ENCODE data around the gene NUP107.

NUP107 gene

DNA sequence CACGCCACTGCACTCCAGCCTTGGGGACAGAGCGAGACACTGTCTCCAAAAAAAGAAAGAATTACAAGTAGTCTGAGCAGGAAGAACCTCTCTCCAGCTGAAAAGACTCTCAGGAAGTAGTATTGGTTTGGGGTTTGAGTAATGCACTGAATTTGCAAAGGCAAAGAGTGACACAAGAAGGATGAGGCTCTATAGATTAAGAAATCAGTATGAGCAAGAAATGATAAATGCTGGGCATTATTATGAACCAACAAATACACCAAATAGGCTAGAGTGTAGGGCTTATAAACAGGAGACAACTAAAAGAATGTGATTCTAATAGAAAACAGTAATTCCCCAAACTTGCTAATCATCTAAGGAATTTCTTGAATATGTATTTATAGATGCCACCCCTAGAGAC lies 56.6 kb downstream of the NUP107 start:
- DNase-seq = no peak

DNA sequence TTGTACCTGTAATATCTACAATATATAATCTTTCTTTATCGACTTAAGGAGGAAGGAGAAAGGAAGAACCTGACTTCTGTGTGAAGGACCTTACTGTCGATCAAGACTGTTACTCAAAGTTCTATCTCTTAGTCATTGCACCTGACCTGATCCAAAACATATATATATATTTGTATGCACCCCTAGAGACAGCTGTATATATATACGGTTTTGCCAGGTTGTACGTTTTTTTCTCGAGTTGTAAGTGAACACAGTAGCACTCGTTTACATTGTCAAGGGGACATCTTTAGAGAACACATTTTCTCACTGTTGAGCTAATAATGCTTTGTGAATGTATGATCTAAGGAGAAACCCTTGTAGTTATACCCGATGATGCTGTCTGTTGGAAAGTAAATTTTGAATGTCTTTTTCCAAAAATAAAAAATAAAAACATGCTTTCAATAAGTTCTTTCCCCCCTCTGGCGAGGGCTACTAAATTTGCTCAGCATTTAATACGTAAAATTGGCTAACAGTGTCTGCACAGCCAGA lies 58.7 kb downstream of the NUP107 start:
- DNase-seq = no peak

GRCh38 chr12:68745904-68746571 lies 59.3 kb downstream of the NUP107 start, which contains the start of gene SLC35E3:
Gene SLC35E3 (plus strand): TSS chr12:68746176. CDS start chr12:68746378, 202 bp downstream.
- DNase-seq = peak; percentile 92

DNA sequence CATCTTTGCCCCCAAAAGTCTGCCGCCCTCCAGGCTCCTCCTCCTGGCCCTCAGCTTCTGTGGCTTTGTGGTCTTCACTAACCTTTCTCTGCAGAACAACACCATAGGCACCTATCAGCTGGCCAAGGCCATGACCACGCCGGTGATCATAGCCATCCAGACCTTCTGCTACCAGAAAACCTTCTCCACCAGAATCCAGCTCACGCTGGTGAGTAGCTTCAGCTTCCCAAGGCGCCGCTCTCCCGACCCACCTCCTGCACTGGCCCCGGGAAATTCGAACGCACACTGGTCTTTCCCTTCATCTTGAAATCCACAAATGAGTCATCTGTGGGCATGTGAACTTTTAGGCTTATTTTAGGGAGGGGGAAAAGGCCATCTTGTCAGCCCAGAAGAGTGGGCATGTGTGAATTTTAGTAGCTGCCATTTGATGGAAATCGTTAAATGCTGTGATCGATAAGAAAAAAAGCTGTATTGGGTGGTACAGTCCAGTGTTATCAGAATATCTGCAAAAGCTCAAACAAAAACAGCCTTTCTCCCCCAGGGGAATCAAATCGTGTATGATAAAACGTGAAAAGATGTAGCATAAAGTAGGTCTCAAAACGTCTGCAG lies 59.9 kb downstream of the NUP107 start:
- peak; percentile 30 for DNase-seq

GRCh38 chr12:68749443-68749842 lies 62.7 kb downstream of the NUP107 start:
- DNase-seq = no peak

- no peak for DNase-seq
Measured at GRCh38 chr12:68749861-68750260, 63.1 kb downstream of the NUP107 start.

DNA sequence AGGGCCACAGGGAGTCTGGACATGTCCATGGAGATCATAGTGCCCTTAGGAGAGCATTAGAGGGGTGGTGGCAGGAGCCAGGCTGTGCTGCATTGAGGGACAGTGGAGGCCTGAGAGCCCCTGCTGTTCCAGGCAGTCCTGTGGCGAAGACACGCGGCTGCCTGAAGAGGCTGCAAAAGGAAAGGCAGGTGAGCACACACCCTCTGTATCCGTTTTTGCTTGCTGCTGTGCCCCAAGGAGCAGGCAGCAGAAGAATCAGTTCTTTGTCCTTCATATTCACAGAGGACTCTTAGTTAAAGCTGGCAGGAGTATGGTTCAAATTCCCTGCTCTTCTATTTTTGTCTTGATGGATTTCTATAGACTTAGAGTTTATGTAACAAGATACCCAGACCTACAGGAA lies 63.7 kb downstream of the NUP107 start:
- DNase-seq = no peak

- no peak for DNase-seq
Measured at GRCh38 chr12:68755536-68756243, 68.9 kb downstream of the NUP107 start.

GRCh38 chr12:68759852-68760251 lies 73.1 kb downstream of the NUP107 start:
- no peak for DNase-seq

- no peak for DNase-seq
Measured at GRCh38 chr12:68760806-68761441, 74.1 kb downstream of the NUP107 start.

DNA sequence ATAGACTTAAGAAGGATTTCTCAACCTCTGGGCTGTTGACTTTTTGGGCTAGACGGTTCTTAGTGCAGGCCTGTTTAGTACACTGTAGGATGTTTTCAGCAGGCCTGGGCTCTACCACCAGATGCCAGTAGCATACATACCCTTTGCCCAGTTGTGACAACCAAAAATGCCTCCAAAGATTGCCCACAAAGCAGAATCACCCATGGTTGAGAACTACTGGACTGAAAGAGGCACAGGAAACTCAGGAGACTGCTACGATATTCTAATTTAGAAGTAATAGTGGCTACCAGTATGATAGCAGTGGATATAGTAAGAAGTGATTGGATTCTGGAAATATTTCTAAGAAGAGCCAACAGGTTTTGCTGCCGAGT lies 74.6 kb downstream of the NUP107 start:
- DNase-seq = no peak

GRCh38 chr12:68761901-68762630 lies 75.3 kb downstream of the NUP107 start:
- DNase-seq = no peak

DNA sequence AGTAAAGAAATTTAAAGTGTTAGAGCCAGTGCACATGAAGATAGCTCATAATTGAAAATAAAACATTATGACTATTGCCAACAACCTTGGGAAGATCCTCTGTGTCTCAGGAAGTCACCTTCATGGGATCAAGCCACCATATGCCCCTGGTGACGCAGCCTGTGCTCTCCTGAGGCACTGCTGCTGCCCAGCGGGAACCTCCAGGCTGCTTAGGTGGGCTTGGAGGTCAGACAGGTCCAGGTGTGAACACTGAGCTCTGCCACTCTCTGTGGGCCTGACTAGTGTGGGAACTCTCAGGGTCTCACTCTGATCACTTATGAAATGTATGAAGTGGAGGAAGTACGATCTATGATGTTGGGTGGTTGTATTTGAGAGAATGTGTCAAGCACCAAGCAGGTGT lies 75.9 kb downstream of the NUP107 start:
- DNase-seq = no peak

DNA sequence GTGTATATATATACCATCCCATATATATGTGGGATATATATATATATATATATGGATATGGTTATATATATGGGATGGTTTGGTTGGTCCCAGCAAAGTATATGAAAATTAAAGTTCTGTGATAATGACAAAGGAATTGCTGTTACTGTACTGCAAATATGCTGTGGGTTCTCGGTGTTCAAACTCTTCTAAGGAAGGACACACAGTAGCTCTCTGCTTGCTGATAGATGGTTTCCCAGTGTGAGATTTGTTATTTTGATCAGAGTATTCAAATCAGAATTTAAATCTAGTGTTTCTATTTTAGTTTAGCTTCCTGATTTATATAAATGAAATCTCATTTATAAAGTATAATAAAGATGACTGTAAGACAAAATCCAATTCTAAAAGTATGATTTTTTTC lies 78.9 kb downstream of the NUP107 start:
- DNase-seq = no peak

DNA sequence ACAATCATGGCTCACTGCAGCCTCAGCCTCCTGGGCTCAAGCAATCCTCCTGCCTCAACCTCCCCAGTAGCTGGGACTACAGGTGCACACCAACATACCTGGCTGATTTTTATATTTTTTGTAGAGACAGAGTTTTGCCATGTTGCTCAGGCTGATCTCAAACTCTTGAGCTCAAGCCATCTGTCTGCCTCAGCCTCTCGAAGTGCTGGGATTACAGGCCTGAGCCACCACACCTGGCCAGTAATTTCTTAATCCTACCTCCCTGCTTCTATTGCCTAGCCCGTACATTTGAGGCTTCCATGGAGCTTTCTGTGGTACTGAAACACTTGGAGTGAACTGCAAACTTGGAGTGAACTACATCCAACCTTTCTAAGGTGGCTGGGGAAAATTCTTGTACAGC lies 79.9 kb downstream of the NUP107 start:
- no peak for DNase-seq

- no peak for DNase-seq
Measured at GRCh38 chr12:68767191-68767590, 80.4 kb downstream of the NUP107 start.

GRCh38 chr12:68768431-68768939 lies 81.7 kb downstream of the NUP107 start:
- no peak for DNase-seq

DNA sequence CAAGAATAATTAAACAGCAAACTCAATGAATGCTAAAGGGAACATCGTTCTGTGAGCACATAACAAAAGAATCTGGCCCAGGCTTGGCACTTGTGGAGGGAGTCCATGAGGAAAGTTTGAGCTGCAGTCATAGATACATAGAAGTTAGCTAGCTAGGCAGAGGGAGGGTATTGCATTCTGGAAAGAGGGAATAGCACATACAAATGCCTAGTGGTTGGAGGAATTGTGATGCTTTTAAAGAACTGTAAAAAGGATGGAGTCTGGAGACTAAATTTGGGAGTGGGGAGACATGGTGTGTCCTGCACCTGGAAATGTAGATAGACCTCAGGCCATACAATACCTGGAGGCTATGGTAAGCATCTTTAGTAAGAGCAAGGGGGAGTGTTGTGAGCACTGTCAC lies 83.2 kb downstream of the NUP107 start:
- DNase-seq = no peak

- no peak for DNase-seq
Measured at GRCh38 chr12:68771223-68771925, 84.6 kb downstream of the NUP107 start.

- no peak for DNase-seq
Measured at GRCh38 chr12:68772714-68773113, 85.9 kb downstream of the NUP107 start.

DNA sequence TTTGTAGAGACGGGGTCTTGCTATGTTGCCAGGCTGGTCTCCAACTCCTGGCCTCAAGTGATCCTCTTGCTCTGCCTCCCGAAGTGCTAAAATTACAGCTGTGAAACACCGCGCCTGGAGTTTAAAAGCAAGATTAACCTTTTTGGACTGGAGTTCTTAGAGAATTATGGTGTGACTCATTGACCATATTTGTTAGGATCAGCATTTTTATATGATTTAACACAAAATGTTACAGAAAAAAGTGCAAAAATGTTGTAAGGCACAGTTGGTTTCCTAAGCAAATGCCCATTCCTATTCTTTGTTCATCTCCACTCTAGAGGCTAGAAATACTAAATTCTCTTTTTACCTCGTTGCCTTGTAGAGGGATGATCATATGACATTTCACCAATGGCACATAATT lies 86.8 kb downstream of the NUP107 start:
- DNase-seq = no peak

DNA sequence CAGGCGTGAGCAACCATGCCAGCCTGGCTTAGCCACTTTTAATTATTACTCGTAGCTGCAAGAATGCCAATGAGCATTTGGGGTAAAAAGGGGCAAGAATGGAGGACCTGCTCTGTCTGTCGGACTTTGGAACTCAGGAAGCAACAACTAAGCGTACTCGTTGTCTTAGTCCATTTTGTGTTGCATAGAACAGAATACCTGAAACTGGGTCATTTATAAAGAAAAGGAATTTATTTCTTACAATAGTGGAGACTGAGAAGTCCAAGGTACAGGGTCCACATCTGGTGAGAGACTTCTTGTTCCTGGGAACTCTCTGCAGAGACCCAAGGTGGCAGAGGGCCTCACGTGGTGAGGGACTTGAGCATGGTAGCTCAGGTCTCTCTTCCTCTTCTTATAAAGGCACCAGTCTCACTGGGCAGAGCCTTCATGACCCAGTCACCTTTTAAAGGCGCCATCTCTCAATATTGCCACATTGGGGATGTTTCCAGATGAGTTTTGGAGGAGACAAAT lies 88.4 kb downstream of the NUP107 start:
- no peak for DNase-seq

Measured in CD4-positive, alpha-beta T cell treated with Interleukin-15 for 1 hour (primary cell).